Caco-2 (cell line): ENCODE data around the gene RBM47. TPM values are rescaled to one million over a fixed set of nuclear protein-coding genes. Genes with fewer than 3 reads are reported as not detected.

ENCODE experiments used
- BruUV-seq: library from RNA; stranded (reverse); fragments of 400-500 nt; replicated peaks from 2 replicates; lab custom pipeline; 2021; lab: Mats Ljungman, UMichigan
- CTCF ChIA-PET: fragments of 300-600 bp; sonication (Branson Sonifier 250); formaldehyde crosslinking; loops from one replicate; lab custom pipeline; 2022; ENCODE audit warnings: antibody characterized with exemption; lab: Charles Lee
- POLR2A ChIA-PET: fragments of 300-600 bp; sonication (Branson Sonifier 250); formaldehyde crosslinking; loops from one replicate; lab custom pipeline; 2022; ENCODE audit warnings: antibody characterized with exemption; lab: Charles Lee
- DNase-seq, 2 experiments: peaks; one replicate each; pipeline versions ENCODE4 v3.0.0 to v3.0.0-alpha.2; 2020 to 2022
- H3K27me3 ChIP-seq: replicated peaks from 2 replicates; pipeline ENCODE4 v1.6.0; 2011; ENCODE audit warnings: low read length; ENCODE audit not compliant: control insufficient read depth, insufficient read depth
- H3K36me3 ChIP-seq: 2 replicates; pipeline ENCODE4 v1.5.1; 2011; ENCODE audit warnings: low read length; ENCODE audit not compliant: control insufficient read depth, insufficient read depth
- H3K4me1 ChIP-seq: fragments of 250-450 bp; sonication (Bioruptor Pico); 2 replicates; pipeline ENCODE4 v1.5.1; 2020; ENCODE audit warnings: mild to moderate bottlenecking
- H3K4me3 ChIP-seq: 2 replicates; pipeline ENCODE4 v1.5.1; 2011; ENCODE audit warnings: low read depth, mild to moderate bottlenecking, control low read depth, low read length
- H3K9me3 ChIP-seq: fragments of 250-450 bp; sonication (Bioruptor Pico); 2 replicates; pipeline ENCODE4 v1.5.1; 2020; ENCODE audit warnings: mild to moderate bottlenecking, moderate library complexity
- H3K27ac Mint-ChIP-seq: one replicate; pipeline ENCODE4 v1.8.0; 2022; ENCODE audit warnings: mixed read lengths; ENCODE audit not compliant: unreplicated experiment
- H3K27me3 Mint-ChIP-seq: one replicate; pipeline ENCODE4 v1.8.0; 2022; ENCODE audit warnings: mixed read lengths; ENCODE audit not compliant: insufficient read depth, unreplicated experiment
- H3K36me3 Mint-ChIP-seq: one replicate; pipeline ENCODE4 v1.8.0; 2022; ENCODE audit warnings: mild to moderate bottlenecking, mixed read lengths; ENCODE audit not compliant: insufficient read depth, unreplicated experiment
- H3K4me1 Mint-ChIP-seq: one replicate; pipeline ENCODE4 v1.8.0; 2022; ENCODE audit warnings: low read depth, mixed read lengths; ENCODE audit not compliant: unreplicated experiment
- H3K4me3 Mint-ChIP-seq: one replicate; pipeline ENCODE4 v1.8.0; 2022; ENCODE audit warnings: mild to moderate bottlenecking, moderate library complexity, mixed read lengths; ENCODE audit not compliant: unreplicated experiment
- H3K9me3 Mint-ChIP-seq: one replicate; pipeline ENCODE4 v1.8.0; 2022; ENCODE audit warnings: mixed read lengths; ENCODE audit not compliant: unreplicated experiment
- CTCF ChIP-seq, 2 experiments: fragments of 200-600 bp in 1 of 2; IDR thresholded peaks; 1 replicate in 1 of 2; 2 replicates in 1 of 2; pipeline versions ENCODE4 v1.5.1 to v1.8.0; 2011 to 2022; ENCODE audit warnings: antibody characterized with exemption in 1 of 2, control low read depth in 1 of 2, inconsistent platforms in 1 of 2, low read depth in 1 of 2, low read length in 1 of 2, mild to moderate bottlenecking in 1 of 2, moderate library complexity in 1 of 2; ENCODE audit not compliant: insufficient read depth in 1 of 2, severe bottlenecking in 1 of 2, unreplicated experiment in 1 of 2
- intact Hi-C: fragments of 100-400 bp; cut with micrococcal nuclease; formaldehyde crosslinking; loops from one replicate; pipeline ENCODE4 v1.10.0; 2022; ENCODE audit not compliant: unreplicated experiment
- total RNA-seq: library from RNA; stranded (reverse); gene quantifications from 2 replicates; pipeline ENCODE4 v1.2.3, GENCODE V29; 2022

The RBM47 gene
- total RNA-seq, 1 experiment from 2014 or later: 62.1 TPM

DNA sequence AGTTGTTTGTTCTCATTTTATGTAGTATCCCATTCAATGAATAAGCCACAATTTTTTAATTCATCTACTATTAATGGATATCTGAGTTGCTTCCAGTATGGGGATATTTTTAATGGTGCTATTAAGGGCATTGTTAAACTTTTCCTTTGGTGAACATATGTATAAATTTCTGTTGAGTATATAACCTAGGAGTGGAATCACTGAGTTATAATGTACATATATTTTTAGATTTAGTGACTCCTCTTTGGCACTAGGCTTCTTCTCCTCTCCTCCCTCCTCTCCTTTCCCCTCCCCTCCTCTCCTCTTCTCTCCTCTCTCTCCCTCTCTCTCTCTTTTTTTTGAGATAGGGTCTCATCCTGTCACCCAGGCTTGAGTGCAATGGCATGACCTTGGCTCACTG, 26.4 kb downstream of the RBM47 start:
- H3K4me1 Mint-ChIP-seq: no peaks in the 10 kb centered on the region
- no TSS peak for BruUV-seq

GRCh38 chr4:40601641-40602040, 28.0 kb downstream of the RBM47 start:
- Histone ChIP-seq H3K36me3 (no peaks in the 10 kb centered on the region), H3K4me3 (no peak overlapping the region), H3K27me3 (no peaks in the 10 kb centered on the region), H3K9me3 (no peaks in the 10 kb centered on the region), H3K4me1 (no peaks in the 10 kb centered on the region)
- Mint-ChIP-seq H3K4me3 (no peak overlapping the region), H3K4me1 (no peaks in the 10 kb centered on the region), H3K36me3 (peaks cover 6% of the 10 kb centered on the region), H3K27me3 (no peaks in the 10 kb centered on the region), H3K27ac (no peak overlapping the region), H3K9me3 (no peaks in the 10 kb centered on the region)
- intact Hi-C loops: no loop called here
- no peak for DNase-seq
- ChIA-PET CTCF (no interaction called here), POLR2A (no interaction called here)
- no peak for TF ChIP-seq CTCF (IDR thresholded peaks at IDR 0.05; ENCODE audit: insufficient read depth in 1 of 2, low read depth in 1 of 2, low read length in 1 of 2, severe bottlenecking in 1 of 2, unreplicated experiment in 1 of 2)
- no TSS peak for BruUV-seq

More for the DNA sequence above, 26.4 kb downstream of the RBM47 start:
- no peak for TF ChIP-seq CTCF (IDR thresholded peaks at IDR 0.05; ENCODE audit: insufficient read depth in 1 of 2, low read depth in 1 of 2, low read length in 1 of 2, severe bottlenecking in 1 of 2, unreplicated experiment in 1 of 2)
- no peaks in the 10 kb centered on the region for H3K36me3 ChIP-seq
- DNase-seq: no peak
- no peaks in the 10 kb centered on the region for H3K27me3 ChIP-seq
- H3K36me3 Mint-ChIP-seq: peaks cover 7% of the 10 kb centered on the region
- H3K9me3 Mint-ChIP-seq: no peaks in the 10 kb centered on the region
- intact Hi-C loops: no loop called here
- ChIA-PET CTCF (no interaction called here), POLR2A (no interaction called here)
- H3K4me3 Mint-ChIP-seq: no peak overlapping the region
- no peak overlapping the region for H3K27ac Mint-ChIP-seq
- no peaks in the 10 kb centered on the region for H3K4me1 ChIP-seq
- H3K27me3 Mint-ChIP-seq: no peaks in the 10 kb centered on the region
- no peaks in the 10 kb centered on the region for H3K9me3 ChIP-seq
- H3K4me3 ChIP-seq: no peak overlapping the region

DNA sequence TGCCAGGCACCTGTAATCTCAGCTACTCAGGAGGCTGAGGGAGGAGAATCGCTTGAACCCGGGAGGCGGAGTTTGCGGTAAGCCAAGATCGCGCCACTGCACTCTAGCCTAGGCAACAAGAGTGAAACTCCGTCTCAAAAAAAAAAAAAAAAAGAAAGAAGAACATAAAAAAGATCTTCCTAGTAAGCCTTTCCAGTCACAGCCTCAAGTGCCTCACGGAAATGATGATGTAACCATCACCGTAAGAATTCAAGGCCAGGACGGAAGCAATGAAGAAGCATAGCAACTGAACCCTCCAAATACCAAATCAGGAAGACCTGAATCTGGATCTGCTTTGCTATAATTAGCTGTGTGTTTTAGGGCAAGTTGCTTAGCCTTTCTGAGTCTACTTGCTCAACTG, 28.8 kb downstream of the RBM47 start:
- Mint-ChIP-seq H3K36me3 (no peaks in the 10 kb centered on the region), H3K4me3 (no peak overlapping the region), H3K27me3 (no peaks in the 10 kb centered on the region), H3K9me3 (no peaks in the 10 kb centered on the region), H3K27ac (no peak overlapping the region), H3K4me1 (peaks cover 6% of the 10 kb centered on the region)
- no TSS peak for BruUV-seq
- no peaks in the 10 kb centered on the region for H3K9me3 ChIP-seq
- H3K4me1 ChIP-seq: no peaks in the 10 kb centered on the region
- no peaks in the 10 kb centered on the region for H3K36me3 ChIP-seq
- H3K27me3 ChIP-seq: no peaks in the 10 kb centered on the region
- no peak for TF ChIP-seq CTCF (IDR thresholded peaks at IDR 0.05; ENCODE audit: insufficient read depth in 1 of 2, low read depth in 1 of 2, low read length in 1 of 2, severe bottlenecking in 1 of 2, unreplicated experiment in 1 of 2)
- ChIA-PET CTCF (no interaction called here), POLR2A (no interaction called here)
- intact Hi-C loops: no loop called here
- no peak overlapping the region for H3K4me3 ChIP-seq
- no peak for DNase-seq
